ENCODE results near the gene RASA4B. TPM values are rescaled to one million over a fixed set of nuclear protein-coding genes. Genes with fewer than 3 reads are reported as not detected.
"Not testable (repeated sequence)": the region's sequence is repeated elsewhere in the genome, so short reads cannot be mapped to it uniquely, and the experiment has no call there.

Gene RASA4B
- polyA plus RNA-seq, 5 donors, result 2.4 to 12.2 (median 5.5) TPM

DNA sequence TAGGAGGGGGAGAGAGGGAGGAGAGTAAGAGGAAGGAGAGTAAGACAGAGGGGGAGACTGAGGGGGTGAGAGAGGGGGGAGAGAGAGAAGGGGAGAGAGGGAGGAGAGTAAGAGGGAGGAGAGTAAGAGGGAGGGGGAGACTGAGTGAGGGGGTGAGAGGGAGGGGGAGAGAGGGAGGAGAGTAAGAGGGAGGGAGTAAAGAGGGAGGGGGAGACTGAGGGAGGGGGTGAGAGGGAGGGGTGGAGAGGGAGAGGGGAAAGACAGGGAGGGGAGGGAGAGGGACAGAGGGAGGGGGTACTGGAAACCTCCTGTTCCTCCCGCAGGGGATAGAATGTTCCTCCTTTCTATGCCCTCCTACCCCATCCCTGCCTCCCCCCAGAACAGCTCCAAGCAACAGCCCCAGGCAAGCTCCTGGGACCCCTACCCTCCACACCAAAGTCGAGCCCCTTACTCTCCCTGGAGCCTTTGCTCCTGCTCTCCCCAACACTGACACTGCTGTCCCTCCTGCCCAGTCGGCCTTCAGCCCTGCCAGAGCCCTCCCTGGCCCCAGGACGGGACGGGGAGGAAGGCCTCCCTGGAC lies 4.8 kb downstream of the RASA4B start:
- peak; percentile 72 to 78 for DNase-seq

DNA sequence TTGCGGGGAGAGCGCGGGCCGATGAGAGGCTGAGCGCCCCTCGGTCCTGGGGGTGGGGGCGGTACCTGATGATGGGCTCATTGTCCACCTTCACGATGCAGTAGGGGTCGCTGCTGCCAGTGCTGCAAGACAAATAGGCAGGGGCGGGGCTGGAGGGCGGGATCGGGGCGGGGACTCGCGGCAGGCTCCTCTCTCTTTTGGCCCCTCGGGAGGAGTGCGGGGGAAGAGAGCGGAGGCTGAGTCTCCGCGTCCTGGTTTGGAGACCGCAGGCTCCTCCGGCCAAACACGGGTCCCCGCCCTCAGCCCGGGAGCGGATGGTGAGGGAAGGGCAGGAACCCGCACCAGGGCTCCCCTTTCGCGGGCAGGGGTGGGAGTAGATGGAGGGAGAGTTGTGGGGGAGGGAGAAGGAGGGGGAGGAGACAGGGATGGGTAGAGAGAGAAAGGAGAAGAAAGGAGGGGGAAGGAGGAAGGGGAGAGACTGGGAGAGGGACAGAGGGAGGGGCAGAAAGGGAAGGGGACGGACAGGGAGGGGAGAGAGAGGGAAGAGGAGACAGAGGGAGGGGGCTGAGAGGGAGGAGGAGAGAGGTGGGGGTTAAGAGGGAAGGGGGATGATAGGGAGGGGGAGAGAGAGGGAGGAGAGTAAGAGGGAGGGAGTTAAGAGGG lies 5.6 kb downstream of the RASA4B start:
- DNase-seq, result not testable (repeated sequence)

DNA sequence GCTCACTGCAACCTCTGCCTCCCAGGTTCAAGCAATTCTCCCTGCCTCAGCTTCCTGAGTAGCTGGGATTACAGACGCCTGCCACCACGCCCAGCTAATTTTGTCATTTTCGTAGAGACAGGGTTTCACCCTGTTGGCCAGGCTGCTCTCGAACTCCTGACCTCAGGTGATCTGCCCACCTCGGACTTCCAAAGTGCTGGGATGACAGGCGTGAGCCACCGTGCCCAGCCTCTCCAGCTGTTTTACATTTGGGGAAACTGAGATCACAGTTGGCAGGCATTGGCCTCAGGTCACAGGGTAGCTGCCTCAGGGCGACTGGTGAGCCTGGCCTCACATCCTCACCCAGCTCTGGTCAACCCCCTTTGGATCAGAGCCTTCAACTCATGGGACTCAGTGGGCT lies 7.0 kb downstream of the RASA4B start:
- DNase-seq, result not testable (repeated sequence)

DNA sequence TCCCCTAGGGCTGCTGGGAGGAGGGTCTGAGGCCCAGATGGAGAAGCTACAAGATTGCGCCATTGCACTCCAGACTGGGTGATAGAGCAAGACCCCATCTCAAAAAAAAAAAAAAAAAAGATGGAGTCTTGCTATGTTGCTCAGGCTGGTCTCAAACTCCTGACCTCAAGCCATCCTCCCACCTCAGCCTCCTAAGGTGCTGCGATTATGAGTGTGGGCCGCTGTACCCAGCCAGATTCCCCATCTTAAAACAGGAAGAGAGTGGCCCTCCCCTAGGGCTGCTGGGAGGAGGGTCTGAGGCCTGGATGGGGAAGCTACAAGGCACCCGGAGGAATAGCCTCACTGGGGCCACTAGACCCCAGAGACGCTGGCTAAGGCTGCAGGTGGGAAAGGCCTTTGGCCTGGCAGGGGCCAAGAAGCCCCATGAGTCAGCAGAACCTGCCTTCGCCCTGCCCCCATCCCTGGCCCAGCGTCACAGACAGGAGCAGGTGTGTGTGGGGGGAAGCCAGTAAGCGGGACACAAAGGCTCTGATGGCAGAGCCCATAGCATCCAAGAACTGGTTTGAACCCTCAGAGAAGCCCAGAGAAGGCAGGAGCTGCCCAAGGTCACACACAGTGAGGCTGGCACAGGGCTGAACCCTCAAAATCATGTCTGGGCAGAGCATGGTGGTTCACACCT lies 10.0 kb downstream of the RASA4B start:
- not testable (repeated sequence) for DNase-seq

DNA sequence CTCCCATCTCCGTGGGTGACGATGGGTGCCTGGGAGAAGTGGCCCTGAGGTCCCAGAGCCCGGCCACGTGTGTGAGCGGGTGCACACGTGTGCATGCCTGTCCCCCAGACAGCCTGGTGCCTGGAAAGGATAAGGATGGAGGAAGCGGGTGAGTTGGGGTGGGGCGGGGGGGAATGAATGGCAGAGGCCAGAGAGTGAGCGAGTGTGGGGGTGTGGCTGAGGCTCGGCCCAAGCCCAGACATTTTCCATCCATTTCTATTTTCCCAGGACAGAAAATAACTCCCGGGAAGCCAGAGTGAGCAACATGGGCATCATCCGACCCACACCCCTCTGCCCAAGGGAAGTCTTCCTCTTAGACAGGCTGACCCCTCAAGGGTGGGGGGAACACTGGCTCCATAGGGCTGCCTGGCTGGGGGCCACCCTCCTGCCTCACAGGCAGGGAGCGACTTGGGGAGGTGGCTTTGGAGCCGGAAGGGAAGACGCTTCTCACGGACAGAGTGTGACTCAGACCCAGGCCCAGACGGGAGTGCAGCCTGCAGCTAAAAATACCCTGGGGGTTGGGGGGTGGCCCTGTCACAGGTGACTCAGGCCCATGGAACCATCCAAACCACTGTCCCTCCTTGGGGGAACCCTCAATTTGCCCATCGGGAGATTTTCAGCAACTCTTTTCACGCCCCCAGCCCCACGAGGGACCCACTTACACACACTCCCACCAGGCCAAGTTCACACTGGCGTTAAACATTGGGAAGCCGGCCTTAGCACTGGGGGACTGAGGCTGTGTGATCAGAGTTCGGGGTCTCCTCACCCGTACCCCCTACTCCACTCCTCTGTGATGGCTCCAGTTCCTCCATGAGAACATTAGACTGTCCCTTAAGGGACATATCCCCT lies 12.0 kb downstream of the RASA4B start:
- DNase-seq, result not testable (repeated sequence)

DNA sequence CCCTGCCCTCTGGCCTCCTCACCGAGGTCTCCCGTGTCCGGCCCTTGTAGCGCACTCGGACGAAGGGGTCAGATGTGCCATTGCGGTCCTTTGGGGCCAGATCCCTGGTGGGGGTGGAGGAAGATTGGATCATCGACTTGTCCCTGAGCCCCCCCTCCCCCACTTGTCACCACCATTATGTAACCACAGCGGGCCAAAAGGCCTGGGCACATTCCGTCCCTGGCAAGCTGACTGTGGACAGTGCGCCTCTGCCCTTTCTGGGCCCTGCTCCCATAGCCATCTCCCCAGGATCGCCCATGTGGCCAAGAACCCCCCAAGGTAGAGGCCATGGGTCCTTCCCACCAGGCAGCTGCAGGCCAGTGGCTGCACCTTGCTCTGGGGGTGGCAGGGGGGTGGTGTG lies 14.4 kb downstream of the RASA4B start:
- not testable (repeated sequence) for DNase-seq

DNA sequence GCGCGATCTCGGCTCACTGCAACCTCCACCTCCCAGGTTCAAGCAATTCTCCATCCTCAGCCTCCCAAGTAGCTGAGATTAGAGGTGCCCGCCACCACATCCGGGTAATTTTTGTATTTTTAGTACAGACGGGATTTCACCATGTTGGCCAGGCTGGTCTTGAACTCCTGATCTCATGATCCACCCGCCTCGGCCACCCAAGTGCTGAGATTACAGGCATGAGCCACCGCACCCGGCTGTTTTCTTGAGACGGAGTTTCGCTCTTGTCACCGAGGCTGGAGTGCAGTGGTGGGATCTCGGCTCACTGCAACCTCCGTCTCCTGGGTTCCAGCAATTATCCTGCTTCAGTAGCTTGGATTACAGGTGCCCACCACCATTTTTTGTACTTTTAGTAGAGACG lies 19.3 kb downstream of the RASA4B start:
- DNase-seq, result not testable (repeated sequence)

DNA sequence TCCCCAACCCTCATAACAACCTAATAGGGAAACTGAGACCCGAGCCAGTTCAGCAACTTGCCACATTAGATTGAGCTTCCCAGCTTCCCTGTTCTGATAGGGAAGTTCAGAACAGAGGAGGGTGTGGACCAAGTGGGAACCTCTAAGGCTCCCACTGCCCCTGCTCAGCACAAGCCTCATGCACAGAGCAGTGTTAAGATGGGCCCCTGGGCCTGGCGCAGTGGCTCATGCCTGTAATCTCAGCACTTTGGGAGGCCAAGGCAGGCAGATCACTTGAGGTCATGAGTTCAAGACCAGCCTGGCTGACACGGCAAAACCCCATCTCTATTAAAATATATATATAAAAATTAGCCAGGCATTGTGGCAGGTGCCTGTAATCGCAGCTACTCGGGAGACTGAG lies 20.3 kb downstream of the RASA4B start:
- not testable (repeated sequence) for DNase-seq

DNA sequence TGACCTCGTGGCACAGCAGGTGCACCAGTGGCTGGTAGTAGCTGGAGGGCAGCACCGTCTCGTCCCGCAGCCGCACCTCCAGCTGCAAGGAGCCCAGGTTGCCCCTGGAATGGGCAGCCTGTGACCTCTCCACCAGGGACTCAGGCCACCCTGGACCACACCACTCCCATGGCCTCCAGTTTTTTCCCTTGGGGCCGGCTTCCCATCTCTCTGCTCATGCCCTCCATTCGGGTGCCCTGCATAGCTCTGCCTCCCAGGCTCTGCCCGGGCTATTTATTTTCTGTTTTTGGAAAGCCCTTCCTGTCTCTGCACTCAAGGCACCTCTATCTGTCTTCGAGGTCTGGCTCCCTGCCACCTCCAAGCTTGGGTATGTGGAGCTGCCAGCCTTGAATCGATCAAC lies 20.7 kb downstream of the RASA4B start:
- not testable (repeated sequence) for DNase-seq

DNA sequence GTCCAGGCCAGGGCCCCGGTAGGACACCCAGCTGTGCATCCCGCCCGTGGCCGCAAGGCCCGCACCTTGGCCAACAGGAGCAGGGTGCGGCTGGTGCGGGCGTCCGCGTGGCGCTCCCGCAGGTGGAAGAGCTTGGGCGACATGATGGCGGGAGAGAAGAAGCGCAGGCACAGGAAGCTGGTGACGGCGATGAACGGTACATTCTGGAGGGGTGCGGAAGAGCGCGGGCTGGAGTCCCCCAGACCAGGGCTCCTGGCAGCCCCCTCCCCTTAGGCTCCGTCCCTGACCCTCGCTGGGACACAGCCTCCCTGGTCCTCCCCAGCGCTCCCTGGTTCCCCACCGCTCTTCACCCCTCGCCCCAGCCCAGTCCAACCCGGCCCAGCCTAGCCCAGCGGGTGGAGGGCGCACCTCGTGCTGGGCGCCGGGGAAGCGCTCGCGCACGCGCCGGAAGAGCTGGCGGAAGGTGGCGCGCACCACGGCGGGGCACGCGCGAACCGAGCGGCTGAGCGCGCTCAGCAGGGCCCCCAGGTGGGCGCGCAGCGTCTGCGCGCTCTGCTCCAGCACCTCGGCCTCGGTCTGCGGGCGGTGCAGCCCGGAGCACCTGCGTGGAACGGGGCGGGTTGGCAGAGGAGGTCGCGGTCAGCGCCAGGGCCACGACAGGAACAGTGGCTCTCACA lies 23.0 kb downstream of the RASA4B start:
- not testable (repeated sequence) for DNase-seq

DNA sequence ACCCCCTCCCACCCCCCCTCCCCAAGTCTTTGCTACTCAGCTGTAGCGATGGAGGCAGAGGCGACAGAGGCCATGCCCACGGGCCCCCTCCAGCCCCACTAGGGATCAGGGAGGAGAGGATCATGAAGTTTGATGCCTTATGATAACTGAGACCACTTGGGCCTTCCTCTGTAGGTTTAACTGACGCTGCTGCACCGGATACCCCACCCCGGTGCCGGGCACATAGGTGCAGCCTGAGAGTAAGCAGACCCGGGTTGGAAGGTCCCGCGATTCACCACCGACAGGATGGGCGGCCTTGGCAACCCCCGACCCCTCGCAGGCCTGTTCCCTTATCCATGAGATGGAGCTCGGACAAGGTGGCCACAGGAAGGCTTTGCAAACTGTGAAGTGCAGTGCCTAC lies 23.6 kb downstream of the RASA4B start:
- DNase-seq, result not testable (repeated sequence)

DNA sequence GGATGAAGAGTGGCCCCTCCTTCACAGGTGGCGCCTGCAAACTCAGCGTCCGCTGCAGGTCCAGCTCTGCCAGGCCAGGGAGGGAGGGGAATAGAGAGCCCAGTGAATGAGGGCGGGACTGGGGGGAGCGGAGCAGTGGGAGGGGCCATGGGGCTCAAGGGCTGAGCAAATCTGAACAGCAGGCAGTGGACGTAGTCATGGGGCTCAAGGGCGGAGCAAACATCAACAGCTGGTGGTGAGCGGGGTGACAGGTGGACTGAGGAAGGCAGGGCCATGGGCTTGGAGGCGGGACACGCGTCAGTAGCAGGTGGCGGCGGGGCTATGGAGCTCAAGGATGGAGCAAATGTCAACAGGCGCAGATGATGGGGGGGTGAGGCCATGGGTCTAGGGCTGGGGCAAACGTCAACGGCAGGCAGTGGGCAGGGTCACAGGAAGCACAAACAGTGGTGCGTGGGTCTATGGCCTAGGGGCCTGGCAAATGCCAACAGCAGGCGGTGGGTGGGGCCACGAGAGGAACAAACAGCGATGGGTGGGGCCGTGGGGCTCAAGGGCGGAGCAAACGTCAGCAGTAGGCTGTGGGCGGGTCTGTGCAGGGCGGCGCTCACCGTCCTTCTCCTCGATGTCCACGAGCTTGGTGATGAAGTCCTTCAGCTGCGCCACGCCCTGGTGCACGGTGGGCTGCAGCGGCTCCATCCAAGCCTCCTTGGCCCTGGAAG lies 24.2 kb downstream of the RASA4B start:
- not testable (repeated sequence) for DNase-seq

DNA sequence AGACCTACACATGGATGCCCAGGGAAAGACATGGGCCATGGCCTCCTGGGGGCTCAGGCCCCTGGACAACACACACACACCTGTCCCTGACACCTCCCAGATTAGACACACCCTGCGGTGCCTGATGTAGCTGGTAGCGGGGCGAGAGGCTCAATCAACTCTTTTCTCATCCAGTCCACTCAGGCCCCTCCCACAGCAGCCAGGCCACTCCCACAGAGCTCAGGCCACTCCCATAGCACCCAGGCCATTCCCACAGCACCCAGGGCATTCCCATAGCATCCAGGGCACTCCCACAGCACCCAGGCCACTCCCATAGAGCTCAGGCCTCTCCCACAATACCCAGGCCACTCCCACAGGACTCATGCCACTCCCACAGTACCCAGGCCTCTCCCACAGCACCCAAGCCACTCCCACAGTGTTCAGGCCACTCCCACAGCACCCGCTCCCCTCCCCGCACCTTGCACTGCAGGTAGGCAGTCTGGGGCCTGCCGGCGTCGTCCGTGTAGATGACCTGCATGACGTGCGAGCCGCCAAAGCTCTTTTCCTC lies 27.0 kb downstream of the RASA4B start:
- not testable (repeated sequence) for DNase-seq

DNA sequence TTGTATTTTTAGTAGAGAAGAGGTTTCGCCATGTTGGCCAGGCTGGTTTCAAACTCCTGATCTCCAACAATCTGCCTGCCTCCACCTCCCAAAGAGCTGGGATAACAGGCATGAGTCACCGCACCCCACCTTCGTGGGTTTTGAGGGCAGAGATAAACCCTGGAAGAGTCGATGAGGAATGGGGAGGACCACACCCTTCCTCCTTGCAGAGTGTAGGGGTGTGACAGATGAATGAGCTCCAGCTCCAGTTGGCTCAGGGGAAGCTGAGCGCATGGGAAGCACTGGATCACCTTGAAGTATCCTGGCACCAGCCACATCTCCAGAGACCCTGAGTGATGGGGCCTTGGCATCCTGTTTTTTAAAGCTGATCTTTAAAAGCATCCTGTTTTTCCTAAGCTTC lies 33.3 kb downstream of the RASA4B start:
- not testable (repeated sequence) for DNase-seq

DNA sequence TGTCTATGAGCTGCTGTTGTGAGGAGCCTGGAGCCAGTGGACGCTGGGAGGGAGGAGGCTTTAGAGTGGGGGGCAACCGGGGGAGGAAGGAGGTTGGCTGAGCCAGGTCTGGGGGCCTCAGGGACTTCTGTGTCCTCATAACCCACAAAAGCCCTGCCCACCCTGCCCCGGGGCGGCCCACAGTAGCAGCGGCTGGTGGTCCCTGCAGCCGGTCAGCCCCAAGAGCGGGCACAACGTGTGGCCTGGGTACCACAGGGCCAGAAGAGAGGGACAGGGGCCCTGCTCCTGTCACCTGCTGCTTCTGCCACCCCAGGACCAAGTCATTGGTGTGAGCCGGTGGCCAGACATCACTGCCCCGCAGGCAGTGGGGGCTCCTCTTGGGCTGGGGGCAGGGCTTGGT lies 35.6 kb downstream of the RASA4B start:
- not testable (repeated sequence) for DNase-seq

DNA sequence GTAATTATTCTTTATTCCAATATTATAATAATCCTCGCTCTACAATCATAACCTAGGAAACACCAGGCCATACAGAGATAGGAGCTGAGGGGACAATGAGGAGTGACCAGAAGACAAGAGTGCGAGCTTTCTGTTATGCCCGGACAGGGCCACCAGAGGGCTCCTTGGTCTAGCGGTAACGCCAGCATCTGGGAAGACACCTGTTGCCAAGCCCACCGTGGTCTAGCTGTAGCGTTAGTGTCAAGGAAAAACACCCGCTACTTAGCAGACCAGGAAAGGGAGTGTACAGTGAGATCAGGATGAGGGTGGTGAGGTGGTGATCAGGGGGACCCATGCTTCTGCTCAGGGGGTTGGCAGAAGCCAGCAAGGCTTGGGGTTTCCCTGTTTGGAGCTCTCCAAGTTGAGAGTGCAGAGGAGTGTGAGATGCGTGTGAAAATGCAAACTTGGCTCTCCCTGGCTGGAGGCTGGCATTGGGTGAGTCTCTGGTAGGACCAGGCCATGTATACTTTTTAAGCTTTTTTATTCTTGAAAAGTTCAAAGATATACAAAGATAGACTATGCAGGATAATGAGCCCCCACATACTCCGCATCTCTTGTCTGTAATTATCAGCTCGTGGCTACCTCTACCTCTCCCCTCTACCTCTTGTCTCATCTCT lies 37.5 kb downstream of the RASA4B start:
- DNase-seq, result not testable (repeated sequence)

DNA sequence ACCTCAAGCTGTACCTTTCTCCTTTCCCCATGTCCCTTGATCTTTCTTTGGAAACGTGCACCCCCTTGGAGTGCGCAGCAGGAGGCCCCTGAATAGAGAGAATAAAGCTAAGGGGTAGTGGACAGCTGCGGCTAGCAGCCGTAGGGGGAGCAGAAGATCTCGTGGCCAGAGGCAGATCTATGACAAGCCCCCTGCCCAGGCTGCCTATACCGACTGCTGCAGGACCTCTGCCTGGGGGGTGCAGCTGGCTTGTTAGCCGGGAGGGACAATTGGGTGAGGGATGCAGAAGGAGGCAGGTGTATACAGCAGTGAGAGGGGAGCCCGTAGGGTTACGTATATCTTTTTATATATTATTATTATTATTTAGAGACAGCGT lies 38.4 kb downstream of the RASA4B start:
- not testable (repeated sequence) for DNase-seq

DNA sequence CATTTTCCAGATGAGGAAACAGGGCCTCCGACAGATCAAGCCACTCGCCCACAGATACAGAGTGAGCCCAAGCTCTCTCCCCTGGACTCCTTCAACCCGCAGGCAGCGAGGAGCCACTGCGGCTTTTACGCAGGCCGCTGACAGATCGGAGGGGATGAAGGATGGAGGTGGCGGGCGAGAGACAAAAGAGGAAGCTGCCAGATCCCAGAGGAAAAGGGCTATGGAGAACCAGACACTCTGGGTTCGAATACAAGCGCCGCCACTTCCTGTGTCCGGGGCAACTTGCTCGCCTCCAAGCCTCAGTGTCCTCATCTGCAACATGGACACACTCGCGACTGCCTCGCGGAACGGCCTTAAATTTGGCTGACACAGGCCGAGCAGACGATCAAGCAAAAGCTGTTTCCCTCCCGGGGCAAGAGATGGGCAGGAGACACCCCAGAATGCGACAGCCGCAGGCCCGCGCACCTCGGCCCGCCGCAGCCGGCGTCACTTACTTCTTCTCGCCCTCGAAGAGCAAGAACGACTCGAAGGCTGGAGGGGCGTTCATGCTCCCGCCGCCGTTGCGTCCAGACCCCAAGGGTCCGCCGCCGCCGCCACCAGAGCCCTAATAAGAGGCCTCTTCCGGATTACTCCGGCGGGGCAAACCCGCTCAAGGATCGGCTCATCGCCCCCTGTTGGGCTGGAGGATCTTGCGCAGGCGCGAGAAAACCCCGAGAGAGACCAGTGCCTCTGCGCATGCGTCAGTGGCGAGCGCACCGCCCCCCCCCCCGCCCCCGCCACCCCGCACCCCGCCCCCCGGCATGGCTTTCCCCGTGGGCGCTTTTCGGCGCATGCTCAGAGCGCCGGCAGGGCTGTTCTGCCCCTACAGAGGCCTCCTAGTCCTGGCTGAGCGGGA lies 39.0 kb downstream of the RASA4B start, which contains the start of gene POLR2J:
POLR2J (minus strand) TSS at position 609 of the 895 bp plus-strand sequence; CDS start at position 547, 62 bp downstream.
- DNase-seq, result peak in 1 of 2 donors; percentile 75
